ENCODE results near the gene CARF. TPM values are rescaled to one million over a fixed set of nuclear protein-coding genes. Genes with fewer than 3 reads are reported as not detected.

Gene CARF
- total and polyA plus RNA-seq, 2 donors from 2014 or later, result 2.7 to 12.6 TPM

DNA sequence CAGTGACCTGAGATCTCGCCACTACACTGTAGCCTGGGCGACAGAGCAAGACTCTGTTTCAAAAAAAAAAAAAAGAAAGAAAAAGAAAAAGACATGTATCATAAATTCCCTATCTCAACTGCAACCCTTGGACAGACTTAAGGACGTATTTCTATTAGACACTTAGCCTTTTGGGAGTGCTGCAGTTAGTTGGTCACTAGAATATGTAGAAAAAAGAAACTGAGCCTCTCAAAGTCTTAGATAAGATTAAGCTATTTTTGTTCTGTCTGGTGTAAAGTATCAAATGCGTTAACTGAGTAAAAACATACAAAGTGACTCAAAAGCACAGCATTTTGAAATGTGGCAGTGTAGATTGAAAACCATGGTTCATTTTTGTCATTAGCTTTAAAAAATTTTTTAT, 109.9 kb downstream of the CARF start:
- H3K4me1 ChIP-seq (ENCODE audit: control insufficient read depth in 2 of 3, insufficient read depth in 2 of 3, low read depth in 1 of 3, low read length in 3 of 3), result peaks cover 0 to 18% (median 3%) of the 10 kb centered on the region in 3 donors
- no peak overlapping the region for H3K4me3 ChIP-seq (ENCODE audit: low read length in 3 of 3)
- H3K27ac ChIP-seq (ENCODE audit: low read depth in 2 of 2, low read length in 2 of 2), result peak overlapping the region in 1 of 2 donors; percentile 49
- no peaks in the 10 kb centered on the region for H3K36me3 ChIP-seq (ENCODE audit: control insufficient read depth in 2 of 3, insufficient read depth in 3 of 3, low read length in 3 of 3)
- DNase-seq (no peak), FAIRE-seq (no peak)
- H3K9me3 ChIP-seq (ENCODE audit: control insufficient read depth in 2 of 3, insufficient read depth in 1 of 3, low read length in 3 of 3), result no peaks in the 10 kb centered on the region
- TF ChIP-seq, protein P1, sequence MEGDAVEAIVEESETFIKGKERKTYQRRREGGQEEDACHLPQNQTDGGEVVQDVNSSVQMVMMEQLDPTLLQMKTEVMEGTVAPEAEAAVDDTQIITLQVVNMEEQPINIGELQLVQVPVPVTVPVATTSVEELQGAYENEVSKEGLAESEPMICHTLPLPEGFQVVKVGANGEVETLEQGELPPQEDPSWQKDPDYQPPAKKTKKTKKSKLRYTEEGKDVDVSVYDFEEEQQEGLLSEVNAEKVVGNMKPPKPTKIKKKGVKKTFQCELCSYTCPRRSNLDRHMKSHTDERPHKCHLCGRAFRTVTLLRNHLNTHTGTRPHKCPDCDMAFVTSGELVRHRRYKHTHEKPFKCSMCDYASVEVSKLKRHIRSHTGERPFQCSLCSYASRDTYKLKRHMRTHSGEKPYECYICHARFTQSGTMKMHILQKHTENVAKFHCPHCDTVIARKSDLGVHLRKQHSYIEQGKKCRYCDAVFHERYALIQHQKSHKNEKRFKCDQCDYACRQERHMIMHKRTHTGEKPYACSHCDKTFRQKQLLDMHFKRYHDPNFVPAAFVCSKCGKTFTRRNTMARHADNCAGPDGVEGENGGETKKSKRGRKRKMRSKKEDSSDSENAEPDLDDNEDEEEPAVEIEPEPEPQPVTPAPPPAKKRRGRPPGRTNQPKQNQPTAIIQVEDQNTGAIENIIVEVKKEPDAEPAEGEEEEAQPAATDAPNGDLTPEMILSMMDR (IDR thresholded peaks at IDR 0.05; ENCODE audit: borderline replicate concordance, extremely low read depth, insufficient read depth), result no peak
- intact Hi-C loops (cut with DNase I), result no loop called here
- H3K9ac ChIP-seq (ENCODE audit: low read length in 3 of 3), result no peak overlapping the region
- H3K27me3 ChIP-seq (ENCODE audit: control insufficient read depth, insufficient read depth, low read length), result no peaks in the 10 kb centered on the region

- Histone ChIP-seq H3K27me3 (ENCODE audit: control insufficient read depth, insufficient read depth, low read length) (no peaks in the 10 kb centered on the region), H3K4me3 (ENCODE audit: low read length in 3 of 3) (no peak overlapping the region), H3K9ac (ENCODE audit: low read length in 3 of 3) (no peak overlapping the region), H3K27ac (ENCODE audit: low read depth in 2 of 2, low read length in 2 of 2) (peak overlapping the region in 1 of 2 donors; percentile 85), H3K9me3 (ENCODE audit: control insufficient read depth in 2 of 3, insufficient read depth in 1 of 3, low read length in 3 of 3) (no peaks in the 10 kb centered on the region), H3K36me3 (ENCODE audit: control insufficient read depth in 2 of 3, insufficient read depth in 3 of 3, low read length in 3 of 3) (no peaks in the 10 kb centered on the region), H3K4me1 (ENCODE audit: control insufficient read depth in 2 of 3, insufficient read depth in 2 of 3, low read depth in 1 of 3, low read length in 3 of 3) (peaks cover 0 to 18% (median 3%) of the 10 kb centered on the region in 3 donors)
- intact Hi-C loops (cut with DNase I), result no loop called here
- DNase-seq, result peak in 1 of 5 donors; percentile 60
- TF ChIP-seq, protein P1 (IDR thresholded peaks at IDR 0.05; ENCODE audit: borderline replicate concordance, extremely low read depth, insufficient read depth), result no peak
- peak; percentile 90 for FAIRE-seq
Observed at GRCh38 chr2:203022751-203023150, 110.7 kb downstream of the CARF start.

DNA sequence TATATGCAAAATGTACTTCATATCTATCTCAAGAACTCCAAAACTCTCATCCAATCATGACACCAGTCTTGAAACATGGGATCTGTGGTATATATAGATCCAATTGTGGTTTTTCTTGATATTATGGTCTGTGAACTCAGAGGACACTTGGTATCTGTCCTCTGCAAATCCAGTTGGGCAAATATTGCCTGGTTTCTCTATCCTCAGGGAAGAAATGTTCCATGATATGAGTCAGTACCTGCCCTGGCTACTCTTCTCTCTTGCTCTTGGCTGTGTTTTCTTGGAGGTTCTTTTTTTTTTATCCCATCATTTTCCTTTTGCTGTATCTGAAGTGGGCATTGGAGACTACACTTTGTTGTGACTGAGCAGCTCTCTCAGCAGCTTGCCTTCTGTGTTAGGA, 113.5 kb downstream of the CARF start:
- Histone ChIP-seq H3K27me3 (ENCODE audit: control insufficient read depth, insufficient read depth, low read length) (no peaks in the 10 kb centered on the region), H3K27ac (ENCODE audit: low read depth in 2 of 2, low read length in 2 of 2) (no peak overlapping the region), H3K9ac (ENCODE audit: low read length in 3 of 3) (no peak overlapping the region), H3K36me3 (ENCODE audit: control insufficient read depth in 2 of 3, insufficient read depth in 3 of 3, low read length in 3 of 3) (no peaks in the 10 kb centered on the region), H3K4me3 (ENCODE audit: low read length in 3 of 3) (no peak overlapping the region), H3K9me3 (ENCODE audit: control insufficient read depth in 2 of 3, insufficient read depth in 1 of 3, low read length in 3 of 3) (no peaks in the 10 kb centered on the region), H3K4me1 (ENCODE audit: control insufficient read depth in 2 of 3, insufficient read depth in 2 of 3, low read depth in 1 of 3, low read length in 3 of 3) (peaks cover 0 to 11% (median under 1%) of the 10 kb centered on the region in 3 donors)
- no peak for DNase-seq
- intact Hi-C loops (cut with DNase I), result no loop called here
- no peak for FAIRE-seq
- TF ChIP-seq, protein P1 (IDR thresholded peaks at IDR 0.05; ENCODE audit: borderline replicate concordance, extremely low read depth, insufficient read depth), result no peak

GRCh38 chr2:203030545-203030944, 118.5 kb downstream of the CARF start:
- FAIRE-seq, result no peak
- Histone ChIP-seq H3K27me3 (ENCODE audit: control insufficient read depth, insufficient read depth, low read length) (no peaks in the 10 kb centered on the region), H3K27ac (ENCODE audit: low read depth in 2 of 2, low read length in 2 of 2) (no peak overlapping the region), H3K4me3 (ENCODE audit: low read length in 3 of 3) (no peak overlapping the region), H3K4me1 (ENCODE audit: control insufficient read depth in 2 of 3, insufficient read depth in 2 of 3, low read depth in 1 of 3, low read length in 3 of 3) (peaks cover 0 to 4% (median 3%) of the 10 kb centered on the region in 3 donors), H3K36me3 (ENCODE audit: control insufficient read depth in 2 of 3, insufficient read depth in 3 of 3, low read length in 3 of 3) (no peaks in the 10 kb centered on the region), H3K9ac (ENCODE audit: low read length in 3 of 3) (no peak overlapping the region), H3K9me3 (ENCODE audit: control insufficient read depth in 2 of 3, insufficient read depth in 1 of 3, low read length in 3 of 3) (no peaks in the 10 kb centered on the region)
- TF ChIP-seq, protein P1 (IDR thresholded peaks at IDR 0.05; ENCODE audit: borderline replicate concordance, extremely low read depth, insufficient read depth), result no peak
- no peak for DNase-seq
- intact Hi-C loops (cut with DNase I), result no loop called here
